ENCODE measurements around the gene PDCD1. TPM values are rescaled to one million over a fixed set of nuclear protein-coding genes. Genes with fewer than 3 reads are reported as not detected.

The PDCD1 gene
- 0.28 TPM for polyA plus RNA-seq (2012; ENCODE audit: insufficient read length, low read depth)

DNA sequence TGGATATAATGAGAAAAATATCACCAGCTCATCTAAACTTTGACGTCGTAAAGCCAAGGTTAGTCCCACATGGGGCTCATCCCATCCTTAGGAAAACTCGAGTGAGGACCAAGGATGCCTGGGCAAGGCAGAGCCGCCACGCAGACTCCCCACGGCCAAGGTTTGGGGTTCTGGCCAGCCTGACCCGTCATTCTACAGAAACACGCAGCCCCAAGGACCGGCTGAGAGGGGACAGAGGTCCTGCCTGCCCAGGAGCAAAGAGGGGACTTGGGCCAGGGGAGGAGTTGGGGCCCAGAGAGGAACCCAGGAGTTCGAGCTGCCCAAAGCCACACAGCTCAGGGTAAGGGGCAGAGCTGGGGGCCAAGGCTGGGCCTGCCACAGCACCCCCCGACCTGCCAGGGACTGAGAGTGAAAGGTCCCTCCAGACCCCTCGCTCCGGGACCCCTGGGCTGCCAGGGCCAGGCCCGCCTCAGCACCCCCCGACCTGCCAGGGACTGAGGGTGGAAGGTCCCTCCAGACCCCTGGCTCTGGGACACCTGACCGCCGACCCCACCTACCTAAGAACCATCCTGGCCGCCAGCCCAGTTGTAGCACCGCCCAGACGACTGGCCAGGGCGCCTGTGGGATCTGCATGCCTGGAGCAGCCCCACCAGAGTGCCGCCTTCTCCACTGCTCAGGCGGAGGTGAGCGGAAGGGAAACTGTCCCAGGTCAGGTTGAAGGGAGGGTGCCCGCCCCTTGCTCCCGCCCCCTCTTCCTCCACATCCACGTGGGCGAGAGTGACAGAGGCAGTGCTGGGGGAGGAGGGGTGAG, at the start of gene PDCD1:
PDCD1 (minus strand) TSS at position 689 of the 811 bp plus-strand sequence; CDS start at position 633, 56 bp downstream.
- no peak for TF ChIP-seq FOXP2 (optimal IDR thresholded peaks at IDR 0.05; ENCODE audit: borderline replicate concordance, extremely low read depth, extremely low read length, insufficient read depth)

DNA sequence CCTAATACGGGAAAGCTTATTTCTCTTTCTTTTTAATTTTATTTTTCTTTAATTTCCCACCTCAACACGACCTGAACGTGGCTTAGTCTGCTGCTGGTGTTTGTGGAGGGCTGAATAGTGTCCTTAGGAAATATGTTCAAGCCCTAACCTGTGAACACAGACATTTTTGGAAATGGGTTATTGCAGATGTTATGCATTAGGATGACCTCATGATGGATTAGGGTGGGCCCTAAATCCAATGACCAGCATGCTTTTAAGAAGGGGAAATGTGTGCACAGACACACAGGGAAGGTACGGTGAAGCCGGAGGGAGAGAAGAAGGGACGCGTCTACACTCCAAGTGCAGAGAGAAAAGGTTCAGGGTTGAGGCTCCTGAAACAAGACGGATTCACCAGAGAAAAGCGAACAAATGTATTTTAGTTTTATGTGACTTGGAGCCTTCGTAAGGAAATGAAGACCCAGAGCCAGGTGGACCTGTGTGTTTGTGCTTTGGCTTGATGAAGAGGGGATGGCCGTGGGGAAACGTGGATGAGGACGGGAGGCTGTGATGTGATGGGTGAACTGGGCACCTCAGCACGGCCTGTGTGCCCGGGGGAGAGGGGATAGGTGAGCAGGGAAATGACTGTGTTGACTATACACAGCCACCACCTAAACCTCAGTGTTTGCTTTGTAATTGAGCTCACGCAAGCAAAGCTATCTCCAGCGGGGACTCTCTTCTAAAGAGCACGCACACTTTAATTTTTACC, 48.3 kb upstream of the PDCD1 start:
- no peak for TF ChIP-seq POLR2AphosphoS5 (IDR thresholded peaks at IDR 0.05; ENCODE audit: low read depth, low read length)
- no peak for TF ChIP-seq TAF1 (IDR thresholded peaks at IDR 0.05; ENCODE audit: borderline replicate concordance, insufficient read depth, low read length)
- no peak for TF ChIP-seq SIN3A (IDR thresholded peaks at IDR 0.05; ENCODE audit: borderline replicate concordance, insufficient read depth, low read length)
- no peak for TF ChIP-seq FOXP2 (optimal IDR thresholded peaks at IDR 0.05; ENCODE audit: borderline replicate concordance, extremely low read depth, extremely low read length, insufficient read depth)
- TF ChIP-seq, protein P1, sequence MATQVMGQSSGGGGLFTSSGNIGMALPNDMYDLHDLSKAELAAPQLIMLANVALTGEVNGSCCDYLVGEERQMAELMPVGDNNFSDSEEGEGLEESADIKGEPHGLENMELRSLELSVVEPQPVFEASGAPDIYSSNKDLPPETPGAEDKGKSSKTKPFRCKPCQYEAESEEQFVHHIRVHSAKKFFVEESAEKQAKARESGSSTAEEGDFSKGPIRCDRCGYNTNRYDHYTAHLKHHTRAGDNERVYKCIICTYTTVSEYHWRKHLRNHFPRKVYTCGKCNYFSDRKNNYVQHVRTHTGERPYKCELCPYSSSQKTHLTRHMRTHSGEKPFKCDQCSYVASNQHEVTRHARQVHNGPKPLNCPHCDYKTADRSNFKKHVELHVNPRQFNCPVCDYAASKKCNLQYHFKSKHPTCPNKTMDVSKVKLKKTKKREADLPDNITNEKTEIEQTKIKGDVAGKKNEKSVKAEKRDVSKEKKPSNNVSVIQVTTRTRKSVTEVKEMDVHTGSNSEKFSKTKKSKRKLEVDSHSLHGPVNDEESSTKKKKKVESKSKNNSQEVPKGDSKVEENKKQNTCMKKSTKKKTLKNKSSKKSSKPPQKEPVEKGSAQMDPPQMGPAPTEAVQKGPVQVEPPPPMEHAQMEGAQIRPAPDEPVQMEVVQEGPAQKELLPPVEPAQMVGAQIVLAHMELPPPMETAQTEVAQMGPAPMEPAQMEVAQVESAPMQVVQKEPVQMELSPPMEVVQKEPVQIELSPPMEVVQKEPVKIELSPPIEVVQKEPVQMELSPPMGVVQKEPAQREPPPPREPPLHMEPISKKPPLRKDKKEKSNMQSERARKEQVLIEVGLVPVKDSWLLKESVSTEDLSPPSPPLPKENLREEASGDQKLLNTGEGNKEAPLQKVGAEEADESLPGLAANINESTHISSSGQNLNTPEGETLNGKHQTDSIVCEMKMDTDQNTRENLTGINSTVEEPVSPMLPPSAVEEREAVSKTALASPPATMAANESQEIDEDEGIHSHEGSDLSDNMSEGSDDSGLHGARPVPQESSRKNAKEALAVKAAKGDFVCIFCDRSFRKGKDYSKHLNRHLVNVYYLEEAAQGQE (IDR thresholded peaks at IDR 0.05; ENCODE audit: insufficient read depth in 1 of 2, low read depth in 2 of 2, low read length in 2 of 2), result no peak

DNA sequence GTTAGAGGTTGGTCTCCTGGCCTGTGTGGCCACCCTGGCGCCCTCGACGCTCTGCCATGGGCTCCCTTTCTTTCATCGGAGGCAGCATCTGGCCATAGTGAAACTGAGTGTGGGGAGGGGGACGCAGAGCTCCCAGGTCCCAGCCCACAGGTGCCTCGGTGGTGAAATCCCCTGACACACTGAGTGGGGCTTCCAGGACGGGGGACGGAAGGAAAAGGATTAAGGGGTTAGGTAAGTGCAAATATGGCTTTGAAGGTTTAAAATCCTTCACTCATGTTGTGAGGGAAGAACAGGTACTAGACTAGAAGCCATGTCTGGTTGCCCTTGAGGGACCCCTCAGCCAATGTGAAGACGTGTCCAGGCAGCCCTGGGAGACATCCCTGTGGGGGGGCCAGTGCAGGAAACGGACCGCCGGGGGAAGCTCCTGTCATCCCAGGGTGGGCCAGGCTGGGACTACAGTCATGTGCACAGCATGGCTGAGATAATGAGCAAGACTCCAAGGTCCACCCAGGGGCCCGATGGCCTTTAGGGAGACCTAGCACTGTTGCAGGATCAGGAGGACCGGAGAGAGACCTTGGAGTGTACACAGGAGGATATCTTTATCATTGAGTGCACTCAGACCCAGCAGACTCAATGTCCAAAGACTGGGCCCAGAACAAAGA, 47.2 kb upstream of the PDCD1 start:
- TF ChIP-seq FOXP2 (optimal IDR thresholded peaks at IDR 0.05; ENCODE audit: borderline replicate concordance, extremely low read depth, extremely low read length, insufficient read depth) (no peak), TAF1 (IDR thresholded peaks at IDR 0.05; ENCODE audit: borderline replicate concordance, insufficient read depth, low read length) (no peak), SIN3A (IDR thresholded peaks at IDR 0.05; ENCODE audit: borderline replicate concordance, insufficient read depth, low read length) (no peak), POLR2AphosphoS5 (IDR thresholded peaks at IDR 0.05; ENCODE audit: low read depth, low read length) (no peak)
- TF ChIP-seq, protein P1 (IDR thresholded peaks at IDR 0.05; ENCODE audit: insufficient read depth in 1 of 2, low read depth in 2 of 2, low read length in 2 of 2), result no peak

DNA sequence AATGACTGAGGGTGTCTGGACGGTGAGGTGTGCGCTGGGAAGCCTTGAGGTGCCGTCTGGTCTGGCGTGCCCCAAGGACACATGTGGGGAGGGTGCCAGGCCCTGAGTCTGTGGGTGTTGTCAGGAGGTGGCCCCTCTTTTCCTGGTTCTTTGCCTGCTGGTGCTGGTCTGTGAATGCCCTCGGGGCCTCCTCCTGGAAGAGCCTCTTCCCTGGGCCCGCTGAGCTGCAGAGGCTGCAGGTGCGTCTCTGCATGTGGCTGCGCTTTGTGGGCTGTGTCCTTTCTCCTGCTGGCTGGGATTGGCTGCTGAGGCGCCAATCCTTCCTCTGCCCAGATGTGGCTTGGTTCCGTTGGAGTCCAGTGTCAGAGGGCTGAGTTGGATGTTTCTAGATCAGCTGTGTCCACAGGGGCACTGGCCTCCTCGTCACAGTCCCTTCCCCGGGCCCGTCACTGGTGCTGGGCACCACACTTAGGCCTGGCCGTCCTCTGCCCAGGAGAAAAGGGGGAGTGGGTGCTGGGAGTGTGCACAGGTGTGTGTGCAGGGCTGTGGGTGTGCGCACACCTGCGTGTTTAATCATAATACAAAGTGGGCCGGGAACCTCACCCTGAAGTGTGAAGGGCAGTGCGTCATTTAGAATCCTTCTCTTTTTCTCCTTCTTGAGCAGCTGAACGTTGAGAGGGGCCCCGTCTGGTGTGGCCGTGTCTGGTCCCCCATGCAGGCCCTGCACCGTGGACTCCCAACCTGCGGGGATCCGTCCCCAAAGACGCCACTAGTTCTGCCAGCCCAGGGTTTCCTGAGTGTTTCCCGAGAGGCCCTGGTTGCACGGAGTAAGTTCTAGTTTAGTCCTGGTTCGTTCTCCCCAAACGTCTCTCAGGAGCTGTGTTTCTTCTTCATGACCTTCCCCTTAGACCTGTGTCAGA, 46.4 kb upstream of the PDCD1 start:
- TF ChIP-seq SIN3A (IDR thresholded peaks at IDR 0.05; ENCODE audit: borderline replicate concordance, insufficient read depth, low read length), result no peak
- TF ChIP-seq, protein P1 (IDR thresholded peaks at IDR 0.05; ENCODE audit: insufficient read depth in 1 of 2, low read depth in 2 of 2, low read length in 2 of 2), result no peak

Measured in PFSK-1 (cell line).